ENCODE data around the gene AAMP.

AAMP gene

DNA sequence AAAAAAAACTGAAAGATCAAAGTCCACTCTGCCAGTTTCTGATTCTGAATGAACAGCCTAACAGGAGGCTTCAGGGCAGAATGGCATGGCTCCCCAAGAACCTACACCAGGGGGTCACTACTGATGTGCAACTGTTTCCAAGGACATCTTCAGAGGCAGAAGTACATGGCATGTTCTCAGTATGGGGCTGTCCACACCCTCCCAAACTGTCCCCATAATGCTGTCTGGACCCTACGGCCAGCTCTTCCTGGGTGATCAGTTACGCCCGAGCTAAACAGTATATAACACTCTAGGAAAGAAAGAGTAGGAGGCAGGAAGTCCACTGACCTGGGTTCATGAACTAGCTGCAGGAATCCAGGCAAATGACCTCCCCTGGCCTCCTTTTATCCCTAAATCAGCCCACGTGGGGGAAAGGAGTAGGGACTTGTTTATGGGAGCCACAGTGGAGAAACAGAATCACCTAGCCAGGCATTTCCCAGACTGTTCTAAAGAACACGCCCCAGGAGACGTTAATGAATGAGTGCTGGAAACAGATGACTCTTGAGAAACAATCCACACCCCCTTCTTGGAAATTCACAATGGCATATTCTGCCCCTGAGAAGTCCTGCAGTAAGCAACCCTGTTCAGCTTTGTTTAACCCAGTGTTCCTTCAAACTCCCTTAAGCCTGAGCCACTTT, 19.8 kb upstream of the AAMP start:
- CTCF ChIA-PET: interaction anchor here (0.8 to 5.0 kb wide), 10 partner anchors 10 to 398 kb away, joined by 3 to 42 read pairs (median 16); partner anchors contain the start of genes AAMP, CATIP and PNKD
- no peak for DNase-seq (ENCODE audit: extremely low spot score)
- POLR2A ChIA-PET: interaction anchor here (0.7 kb wide), 1 partner anchor 20 kb away, joined by 3 read pairs; the partner anchor contains the start of genes AAMP and PNKD

DNA sequence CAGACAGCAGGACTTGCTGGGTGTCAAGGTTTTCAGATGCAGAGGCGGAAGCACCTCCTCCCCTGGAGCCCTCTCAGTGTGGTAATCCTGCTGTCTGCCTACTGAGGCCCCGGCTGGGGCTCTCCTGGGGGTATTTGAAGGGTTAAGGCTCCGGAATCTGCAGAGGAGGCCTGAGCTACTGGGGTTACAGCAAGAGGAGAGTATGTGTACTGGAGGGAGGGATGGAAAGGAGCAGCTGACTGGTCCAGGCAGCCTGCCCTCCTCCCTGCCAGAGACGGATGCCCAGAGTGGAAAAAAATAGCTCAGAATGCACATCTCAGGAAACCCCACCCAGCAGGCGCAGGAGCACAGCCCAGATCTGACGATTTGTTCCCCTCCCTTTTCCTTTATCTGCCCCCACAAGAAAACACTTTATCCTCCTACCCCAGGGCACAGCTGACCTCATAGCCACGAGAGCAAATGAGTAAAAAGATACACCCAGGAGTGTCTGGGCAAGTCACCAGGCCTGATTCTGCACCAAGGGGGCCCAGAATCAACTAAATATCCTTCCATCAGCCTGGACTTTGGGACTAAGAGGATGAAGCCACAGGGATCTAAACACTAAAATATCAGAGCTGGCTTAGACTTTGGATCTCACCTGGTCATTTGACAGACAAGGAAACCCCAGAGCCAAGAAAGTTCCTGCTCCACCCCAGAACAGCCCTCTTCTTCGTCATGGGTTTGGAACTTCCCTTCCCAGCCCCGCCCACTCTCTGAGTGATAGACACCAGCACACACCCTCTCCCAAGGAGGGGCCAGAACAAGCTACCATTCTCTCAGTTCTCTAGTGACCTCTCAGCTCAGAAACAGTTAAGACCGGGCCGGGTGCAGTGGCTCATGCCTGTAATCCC, 16.9 kb upstream of the AAMP start:
- TF ChIP-seq, protein P1, sequence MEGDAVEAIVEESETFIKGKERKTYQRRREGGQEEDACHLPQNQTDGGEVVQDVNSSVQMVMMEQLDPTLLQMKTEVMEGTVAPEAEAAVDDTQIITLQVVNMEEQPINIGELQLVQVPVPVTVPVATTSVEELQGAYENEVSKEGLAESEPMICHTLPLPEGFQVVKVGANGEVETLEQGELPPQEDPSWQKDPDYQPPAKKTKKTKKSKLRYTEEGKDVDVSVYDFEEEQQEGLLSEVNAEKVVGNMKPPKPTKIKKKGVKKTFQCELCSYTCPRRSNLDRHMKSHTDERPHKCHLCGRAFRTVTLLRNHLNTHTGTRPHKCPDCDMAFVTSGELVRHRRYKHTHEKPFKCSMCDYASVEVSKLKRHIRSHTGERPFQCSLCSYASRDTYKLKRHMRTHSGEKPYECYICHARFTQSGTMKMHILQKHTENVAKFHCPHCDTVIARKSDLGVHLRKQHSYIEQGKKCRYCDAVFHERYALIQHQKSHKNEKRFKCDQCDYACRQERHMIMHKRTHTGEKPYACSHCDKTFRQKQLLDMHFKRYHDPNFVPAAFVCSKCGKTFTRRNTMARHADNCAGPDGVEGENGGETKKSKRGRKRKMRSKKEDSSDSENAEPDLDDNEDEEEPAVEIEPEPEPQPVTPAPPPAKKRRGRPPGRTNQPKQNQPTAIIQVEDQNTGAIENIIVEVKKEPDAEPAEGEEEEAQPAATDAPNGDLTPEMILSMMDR (IDR thresholded peaks at IDR 0.05; ENCODE audit: control extremely low read depth, extremely low read depth, low read depth, missing control alignments): no peak
- ChIA-PET POLR2A (interaction anchor here (0.6 to 1.6 kb wide), 4 partner anchors 10 to 1214 kb away, joined by 4 to 9 read pairs (median 5); partner anchors contain the start of genes AAMP and PNKD), CTCF (interaction anchor here (0.8 to 7.9 kb wide), 11 partner anchors 9 to 362 kb away, joined by 3 to 115 read pairs (median 4); partner anchors contain the start of genes AAMP and PNKD)
- DNase-seq (ENCODE audit: extremely low spot score): peak; percentile 86

More for the DNA sequence above, 19.8 kb upstream of the AAMP start:
- TF ChIP-seq, protein P1 (IDR thresholded peaks at IDR 0.05; ENCODE audit: control extremely low read depth, extremely low read depth, low read depth, missing control alignments): no peak

DNA sequence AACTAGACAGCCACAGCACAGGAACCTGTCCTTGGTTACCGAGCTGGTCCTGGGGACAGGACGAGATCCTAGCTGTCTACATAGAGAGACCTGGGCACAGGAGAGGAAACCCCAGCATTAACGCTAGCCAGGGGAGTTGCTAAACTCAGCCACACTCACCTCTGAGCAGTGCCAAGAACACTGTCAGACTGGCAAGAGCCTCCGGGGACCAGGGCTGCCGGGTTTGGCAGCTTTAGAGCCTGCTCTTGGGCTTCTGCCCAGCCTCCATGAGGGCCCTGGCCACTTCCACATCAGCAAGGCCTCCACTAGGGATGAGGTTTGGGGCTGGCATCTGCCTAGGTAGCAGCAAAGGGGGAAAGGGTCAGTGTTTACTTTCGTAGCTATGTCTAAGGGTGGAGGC, 15.7 kb upstream of the AAMP start:
- TF ChIP-seq, protein P1 (IDR thresholded peaks at IDR 0.05; ENCODE audit: control extremely low read depth, extremely low read depth, low read depth, missing control alignments): no peak
- no peak for DNase-seq (ENCODE audit: extremely low spot score)
- POLR2A ChIA-PET: no interaction called here
- CTCF ChIA-PET: interaction anchor here (1.2 to 7.9 kb wide), 7 partner anchors 10 to 111 kb away, joined by 3 to 115 read pairs (median 17); partner anchors contain the start of genes AAMP and PNKD

DNA sequence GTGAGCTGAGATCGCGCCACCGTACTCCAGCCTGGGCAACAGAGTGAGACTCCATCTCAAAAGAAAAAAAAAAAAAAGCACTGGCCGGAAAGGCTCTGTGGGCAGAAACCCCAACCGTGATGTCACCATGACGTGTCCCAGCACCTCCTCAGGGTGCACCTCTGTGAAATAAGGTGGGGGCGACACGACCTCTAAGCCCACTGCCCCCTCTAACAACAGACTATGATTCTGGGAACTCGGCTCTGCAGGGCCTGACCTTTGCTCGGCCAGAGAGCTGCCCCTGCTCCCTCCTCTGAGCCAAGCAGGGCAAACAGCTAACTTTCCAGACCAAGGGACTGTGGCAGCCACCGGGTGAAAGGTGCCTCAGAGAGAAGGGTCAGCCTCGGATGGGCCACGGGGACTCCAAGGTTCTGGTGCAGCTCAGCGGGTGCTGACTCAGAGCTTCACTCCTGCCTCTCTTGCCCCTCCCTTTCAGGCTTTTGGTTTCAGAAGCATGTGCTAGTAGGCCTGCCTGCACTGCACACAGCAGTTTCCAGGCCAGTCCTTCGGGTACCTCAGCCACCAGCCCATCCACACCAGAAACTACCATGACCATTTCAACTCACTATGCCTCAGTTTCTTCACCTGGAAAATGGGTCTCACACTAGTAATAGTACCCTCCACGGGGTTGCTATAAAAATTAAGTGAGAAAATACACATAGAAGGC, 14.3 kb upstream of the AAMP start:
- peak; percentile 83 for DNase-seq (ENCODE audit: extremely low spot score)
- POLR2A ChIA-PET: no interaction called here
- CTCF ChIA-PET: interaction anchor here (1.0 to 7.9 kb wide), 4 partner anchors 12 to 112 kb away, joined by 5 to 115 read pairs (median 19); partner anchors contain the start of genes AAMP and PNKD
- TF ChIP-seq, protein P1 (IDR thresholded peaks at IDR 0.05; ENCODE audit: control extremely low read depth, extremely low read depth, low read depth, missing control alignments): no peak

DNA sequence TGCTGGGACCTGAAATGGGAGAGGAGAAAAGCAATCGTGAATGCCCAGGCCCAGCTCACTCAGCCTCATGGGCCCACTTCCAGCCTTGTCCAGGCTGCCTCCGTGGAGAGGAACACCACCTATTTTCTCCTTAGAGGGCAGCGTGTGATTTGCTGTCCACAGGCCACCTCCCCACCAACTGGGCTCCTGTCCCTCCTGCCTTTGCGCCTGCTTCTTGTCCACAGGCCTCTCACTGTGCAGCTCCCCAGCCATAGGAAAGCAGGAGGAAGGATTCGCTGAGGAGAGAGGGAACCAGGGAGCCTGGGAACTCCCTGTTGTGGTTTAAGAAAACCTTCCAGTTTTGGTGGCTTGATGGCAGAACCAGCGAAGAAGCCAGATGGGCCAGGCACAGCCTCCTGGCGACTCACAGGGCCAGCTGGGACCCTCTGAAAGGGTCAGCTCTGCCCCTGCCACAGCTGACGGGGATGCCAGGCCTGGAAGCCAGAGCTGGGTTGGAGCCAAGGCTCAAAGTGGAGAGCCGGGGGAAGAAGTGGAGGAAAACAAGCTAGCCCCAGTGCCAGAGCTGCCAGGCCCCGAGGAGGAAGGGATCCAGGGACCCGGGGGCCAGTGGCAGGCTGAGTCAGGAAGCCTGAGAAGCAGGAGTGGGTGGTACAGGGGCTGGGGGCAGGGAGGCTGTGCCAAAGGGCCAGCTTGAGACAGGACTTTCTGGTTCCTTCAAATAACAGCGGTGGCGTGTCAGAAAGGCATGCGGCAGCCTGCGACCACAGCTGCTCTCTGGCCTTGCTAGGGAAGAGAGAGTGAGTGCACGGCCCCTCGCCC, 12.4 kb upstream of the AAMP start:
- POLR2A ChIA-PET: no interaction called here
- CTCF ChIA-PET: interaction anchor here (0.9 to 7.9 kb wide), 3 partner anchors 10 to 18 kb away, joined by 3 to 115 read pairs (median 3); partner anchors contain the start of genes AAMP and PNKD
- TF ChIP-seq, protein P1 (IDR thresholded peaks at IDR 0.05; ENCODE audit: control extremely low read depth, extremely low read depth, low read depth, missing control alignments): no peak

More for the DNA sequence above, 12.4 kb upstream of the AAMP start:
- DNase-seq (ENCODE audit: extremely low spot score): no peak
